ENCODE measurements around the gene SULT1A1.

DNA sequence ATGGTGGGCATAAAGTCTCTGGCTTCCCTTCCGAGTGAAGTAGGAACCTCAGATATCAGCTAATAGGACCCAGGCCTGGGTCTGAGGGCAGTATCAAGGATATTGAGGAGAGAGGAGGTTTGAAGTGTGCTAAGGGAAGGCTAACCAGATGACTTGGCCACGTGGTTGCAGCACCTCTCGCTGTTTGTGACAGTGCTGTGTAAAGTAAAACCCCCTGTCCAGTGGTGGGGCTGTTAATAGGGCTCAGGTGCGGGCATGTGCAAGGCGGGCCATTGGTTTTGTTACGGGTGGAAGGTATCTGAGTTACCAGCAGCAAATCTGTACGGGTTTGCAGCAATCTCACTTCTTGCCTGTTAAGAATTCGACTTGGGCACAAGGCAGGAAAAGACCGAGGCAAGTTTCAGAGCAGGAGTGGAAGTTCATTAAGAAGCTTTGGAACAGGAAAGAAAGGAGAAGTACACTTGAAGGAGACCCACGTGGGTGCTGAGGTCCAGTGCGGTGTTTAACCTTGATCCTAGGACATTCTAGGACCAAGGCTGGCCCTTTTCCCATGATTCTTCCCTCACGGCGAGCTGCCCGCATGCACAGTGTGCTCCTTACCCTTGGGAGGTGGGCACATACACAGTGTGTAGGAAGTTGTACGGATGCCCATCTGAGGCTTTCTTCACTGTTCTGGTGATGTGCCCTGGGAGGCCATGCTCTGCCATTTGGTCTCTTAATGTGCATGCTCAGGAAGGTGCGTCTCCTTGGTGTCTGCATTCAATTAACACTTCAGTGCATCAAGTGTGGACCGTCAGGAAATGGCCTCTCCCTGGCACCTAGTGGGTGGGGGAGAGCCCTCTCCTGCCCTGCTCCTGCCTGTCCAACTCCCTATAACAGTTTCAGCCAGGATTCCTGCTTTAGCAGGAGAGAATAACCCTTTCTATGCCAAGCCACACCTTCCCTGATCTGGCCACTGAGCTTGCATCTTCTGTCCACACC, 35.8 kb downstream of the SULT1A1 start:
- TF ChIP-seq CTCF (IDR thresholded peaks at IDR 0.05) (no peak), EZH2 (IDR thresholded peaks at IDR 0.05; ENCODE audit: borderline replicate concordance, insufficient read depth, low read depth, low read length, poor library complexity, severe bottlenecking) (no peak)
